Astrocyte (in vitro differentiated cells and primary cell): ENCODE data around the gene PARP8.

Experiments
- EZH2 ChIP-seq: IDR thresholded peaks from 2 replicates; pipeline ENCODE4 v1.6.1; 2012; ENCODE audit warnings: mild to moderate bottlenecking, low read length, inconsistent platforms; ENCODE audit not compliant: insufficient read depth
- TF ChIP-seq, protein P1 (sequence below): IDR thresholded peaks from 2 replicates; pipeline ENCODE4 v1.5.1; 2011; ENCODE audit warnings: low read depth, mild to moderate bottlenecking, inconsistent platforms, low read length, moderate library complexity; ENCODE audit not compliant: insufficient read depth

DNA sequence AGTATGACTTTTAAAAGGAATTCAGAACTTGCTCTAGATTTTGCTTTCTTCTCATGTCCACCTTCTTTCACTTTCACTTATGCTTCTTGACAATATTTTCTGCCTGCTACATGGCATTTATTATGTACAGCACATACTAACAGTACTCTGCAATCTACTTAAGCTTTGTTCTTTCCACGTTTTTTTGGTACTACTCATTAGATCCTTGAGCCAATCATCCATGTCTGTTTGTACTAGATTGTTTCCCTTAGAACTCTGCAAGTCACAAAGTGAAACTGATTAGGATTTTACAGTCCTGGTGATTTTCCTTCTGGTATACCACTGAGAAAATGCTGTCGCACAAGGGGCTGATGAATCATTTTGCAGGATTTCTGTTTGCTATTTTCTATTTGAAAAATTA, 78.3 kb downstream of the PARP8 start:
- TF ChIP-seq, protein P1, sequence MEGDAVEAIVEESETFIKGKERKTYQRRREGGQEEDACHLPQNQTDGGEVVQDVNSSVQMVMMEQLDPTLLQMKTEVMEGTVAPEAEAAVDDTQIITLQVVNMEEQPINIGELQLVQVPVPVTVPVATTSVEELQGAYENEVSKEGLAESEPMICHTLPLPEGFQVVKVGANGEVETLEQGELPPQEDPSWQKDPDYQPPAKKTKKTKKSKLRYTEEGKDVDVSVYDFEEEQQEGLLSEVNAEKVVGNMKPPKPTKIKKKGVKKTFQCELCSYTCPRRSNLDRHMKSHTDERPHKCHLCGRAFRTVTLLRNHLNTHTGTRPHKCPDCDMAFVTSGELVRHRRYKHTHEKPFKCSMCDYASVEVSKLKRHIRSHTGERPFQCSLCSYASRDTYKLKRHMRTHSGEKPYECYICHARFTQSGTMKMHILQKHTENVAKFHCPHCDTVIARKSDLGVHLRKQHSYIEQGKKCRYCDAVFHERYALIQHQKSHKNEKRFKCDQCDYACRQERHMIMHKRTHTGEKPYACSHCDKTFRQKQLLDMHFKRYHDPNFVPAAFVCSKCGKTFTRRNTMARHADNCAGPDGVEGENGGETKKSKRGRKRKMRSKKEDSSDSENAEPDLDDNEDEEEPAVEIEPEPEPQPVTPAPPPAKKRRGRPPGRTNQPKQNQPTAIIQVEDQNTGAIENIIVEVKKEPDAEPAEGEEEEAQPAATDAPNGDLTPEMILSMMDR = no peak
- TF ChIP-seq EZH2 = no peak
